H9 (cell line): ENCODE results near the gene ZDHHC16. TPM values are rescaled to one million over a fixed set of nuclear protein-coding genes. Genes with fewer than 3 reads are reported as not detected.

Source experiments
- DNase-seq: peaks from one replicate; pipeline ENCODE4 v3.0.0-alpha.2; 2017
- H2AFZ ChIP-seq: one replicate; pipeline ENCODE4 v1.6.1; 2013; ENCODE audit warnings: mild to moderate bottlenecking, low read length, control low read depth, moderate library complexity
- H2AK5ac ChIP-seq: 2 replicates; pipeline ENCODE4 v1.6.1; 2013; ENCODE audit warnings: low read length, control low read depth, mixed read lengths; ENCODE audit not compliant: insufficient read length
- H2BK120ac ChIP-seq: one replicate; pipeline ENCODE4 v1.6.1; 2013; ENCODE audit warnings: low read depth, mild to moderate bottlenecking, low read length, control low read depth, inconsistent platforms; ENCODE audit not compliant: poor library complexity, severe bottlenecking
- H2BK12ac ChIP-seq: 2 replicates; pipeline ENCODE4 v1.6.1; 2013; ENCODE audit warnings: low read length, control low read depth, mixed read lengths, low read depth; ENCODE audit not compliant: insufficient read length
- H2BK15ac ChIP-seq: 2 replicates; pipeline ENCODE4 v1.6.1; 2013; ENCODE audit warnings: low read depth, low read length, control low read depth
- H2BK20ac ChIP-seq: one replicate; pipeline ENCODE4 v1.6.1; 2013; ENCODE audit warnings: low read depth, mild to moderate bottlenecking, low read length, control low read depth, inconsistent platforms; ENCODE audit not compliant: poor library complexity, severe bottlenecking
- H2BK5ac ChIP-seq: 2 replicates; pipeline ENCODE4 v1.6.1; 2013; ENCODE audit warnings: low read length, control low read depth, mixed read lengths; ENCODE audit not compliant: insufficient read length
- H3K14ac ChIP-seq: 2 replicates; pipeline ENCODE4 v1.6.1; 2013; ENCODE audit warnings: low read length, control low read depth; ENCODE audit not compliant: insufficient read depth
- H3K18ac ChIP-seq: 2 replicates; pipeline ENCODE4 v1.6.1; 2013; ENCODE audit warnings: low read depth, mild to moderate bottlenecking, mixed read lengths, low read length, control low read depth; ENCODE audit not compliant: insufficient read length
- H3K23ac ChIP-seq: 2 replicates; pipeline ENCODE4 v1.6.1; 2013; ENCODE audit warnings: low read length, control low read depth, mixed read lengths, low read depth; ENCODE audit not compliant: insufficient read length
- H3K23me2 ChIP-seq: 2 replicates; pipeline ENCODE4 v1.6.1; 2013; ENCODE audit warnings: low read depth, mild to moderate bottlenecking, mixed read lengths, low read length, control low read depth; ENCODE audit not compliant: insufficient read length, poor library complexity, severe bottlenecking
- H3K27ac ChIP-seq: 2 replicates; pipeline ENCODE4 v1.5.1; 2013; ENCODE audit warnings: low read length, control low read depth, mixed read lengths, low read depth; ENCODE audit not compliant: insufficient read length
- H3K27me3 ChIP-seq: 2 replicates; pipeline ENCODE4 v1.6.1; 2013; ENCODE audit warnings: low read length, control low read depth, inconsistent platforms; ENCODE audit not compliant: insufficient read depth
- H3K4ac ChIP-seq: 2 replicates; pipeline ENCODE4 v1.6.1; 2013; ENCODE audit warnings: low read depth, mild to moderate bottlenecking, control low read depth, inconsistent platforms, low read length, moderate library complexity
- H3K4me1 ChIP-seq: 2 replicates; pipeline ENCODE4 v1.6.1; 2013; ENCODE audit warnings: low read length, control low read depth, inconsistent platforms; ENCODE audit not compliant: insufficient read depth
- H3K4me2 ChIP-seq: 2 replicates; pipeline ENCODE4 v1.6.1; 2013; ENCODE audit warnings: low read length, control low read depth, mixed read lengths; ENCODE audit not compliant: insufficient read length, insufficient read depth
- H3K56ac ChIP-seq: 2 replicates; pipeline ENCODE4 v1.6.1; 2013; ENCODE audit warnings: low read depth, mild to moderate bottlenecking, mixed read lengths, low read length, control low read depth; ENCODE audit not compliant: insufficient read length
- H3K79me1 ChIP-seq: 2 replicates; pipeline ENCODE4 v1.6.1; 2013; ENCODE audit warnings: low read depth, mild to moderate bottlenecking, moderate library complexity, low read length, control low read depth, inconsistent platforms; ENCODE audit not compliant: insufficient read depth, poor library complexity, severe bottlenecking
- H3K79me2 ChIP-seq: 2 replicates; pipeline ENCODE4 v1.6.1; 2013; ENCODE audit warnings: low read length, control low read depth, inconsistent platforms; ENCODE audit not compliant: insufficient read depth
- H3K9ac ChIP-seq: 2 replicates; pipeline ENCODE4 v1.6.1; 2013; ENCODE audit warnings: low read length, control low read depth, mixed read lengths; ENCODE audit not compliant: insufficient read length; ENCODE audit errors: extremely low read depth
- H3K9me3 ChIP-seq: one replicate; pipeline ENCODE4 v1.6.1; 2013; ENCODE audit warnings: low read depth, low read length, inconsistent platforms; ENCODE audit not compliant: control insufficient read depth
- H3T11ph ChIP-seq: one replicate; pipeline ENCODE4 v1.6.1; 2013; ENCODE audit warnings: mild to moderate bottlenecking, low read length, control low read depth, inconsistent platforms
- H4K20me1 ChIP-seq: one replicate; pipeline ENCODE4 v1.6.1; 2013; ENCODE audit not compliant: control insufficient read depth, insufficient read length, insufficient read depth
- H4K5ac ChIP-seq: 2 replicates; pipeline ENCODE4 v1.6.1; 2013; ENCODE audit warnings: low read depth, mild to moderate bottlenecking, mixed read lengths, low read length, control low read depth; ENCODE audit not compliant: insufficient read length
- H4K8ac ChIP-seq: replicated peaks from 2 replicates; pipeline ENCODE4 v1.6.1; 2013; ENCODE audit warnings: low read length, control low read depth, mixed read lengths, low read depth; ENCODE audit not compliant: insufficient read length
- H4K91ac ChIP-seq: 2 replicates; pipeline ENCODE4 v1.6.1; 2013; ENCODE audit warnings: low read depth, mild to moderate bottlenecking, moderate library complexity, mixed read lengths, low read length, control low read depth; ENCODE audit not compliant: insufficient read length
- H3K27ac Mint-ChIP-seq, 3 experiments: 2 replicates in 2 of 3; 3 replicates in 1 of 3; pipeline ENCODE4 v1.8.0; 2020 to 2021; ENCODE audit warnings: mixed read lengths in 3 of 3, mild to moderate bottlenecking in 1 of 3, moderate library complexity in 1 of 3
- H3K27me3 Mint-ChIP-seq: 2 replicates; pipeline ENCODE4 v1.8.0; 2021; ENCODE audit warnings: low read depth, mild to moderate bottlenecking, moderate library complexity, mixed read lengths
- H3K36me3 Mint-ChIP-seq, 3 experiments: 2 replicates in 2 of 3; 3 replicates in 1 of 3; pipeline ENCODE4 v1.8.0; 2020 to 2021; ENCODE audit warnings: low read depth in 3 of 3, mixed read lengths in 3 of 3; ENCODE audit not compliant: insufficient read depth in 1 of 3
- H3K4me1 Mint-ChIP-seq, 2 experiments: 2 replicates each; pipeline ENCODE4 v1.8.0; 2020; ENCODE audit warnings: mixed read lengths in 2 of 2
- H3K4me3 Mint-ChIP-seq, 2 experiments: 2 replicates in 1 of 2; 3 replicates in 1 of 2; pipeline ENCODE4 v1.8.0; 2020 to 2021; ENCODE audit warnings: mild to moderate bottlenecking in 2 of 2, mixed read lengths in 2 of 2, moderate library complexity in 1 of 2
- H3K9me3 Mint-ChIP-seq, 2 experiments: 2 replicates in 1 of 2; 3 replicates in 1 of 2; pipeline ENCODE4 v1.8.0; 2020; ENCODE audit warnings: mild to moderate bottlenecking in 2 of 2, mixed read lengths in 2 of 2, moderate library complexity in 1 of 2
- WGBS: extraction: QIAGEN DNeasy Blood & Tissue Kit; methylation state at CpG from one replicate; pipeline ENCODE4 v1.1.7; 2013; ENCODE audit warnings: missing lambda C conversion rate, low lambda C conversion rate, mixed read lengths; ENCODE audit not compliant: insufficient read length; ENCODE audit errors: extremely low coverage; 5-methylcytosine and 5-hydroxymethylcytosine counted together
- total RNA-seq: library from RNA; stranded (reverse); gene quantifications from 2 replicates; pipeline ENCODE4 v1.2.1, GENCODE V29; 2021
- TF ChIP-seq, protein P1 (sequence below): fragments of 200-600 bp; sonication (generic); conservative IDR thresholded peaks from 3 replicates; pipeline ENCODE4 v1.8.0; 2021; ENCODE audit warnings: antibody characterized with exemption, mild to moderate bottlenecking

ZDHHC16 gene
- total RNA-seq, 1 experiment from 2014 or later, result 45.4 TPM

- H3K18ac ChIP-seq, result no peak overlapping the region
- no peak overlapping the region for H3K4ac ChIP-seq
- no peak overlapping the region for H3K56ac ChIP-seq
- peaks cover 22 to 51% (median 51%) of the 10 kb centered on the region in 3 experiments; a peak in 6 of 7 replicates for H3K36me3 Mint-ChIP-seq
- H2BK120ac ChIP-seq, result no peak overlapping the region
- H3K23me2 ChIP-seq, result peaks cover 9% of the 10 kb centered on the region
- no peak overlapping the region for H3K23ac ChIP-seq
- H2AFZ ChIP-seq, result no peak overlapping the region
- no peak overlapping the region for H3T11ph ChIP-seq
- H3K4me1 Mint-ChIP-seq, result peaks cover 11 to 15% of the 10 kb centered on the region in 2 experiments
- H3K14ac ChIP-seq, result no peak overlapping the region
- H3K79me1 ChIP-seq, result no peaks in the 10 kb centered on the region
- H3K27me3 ChIP-seq, result no peaks in the 10 kb centered on the region; the same call in 1 of the 2 replicates
- WGBS, result no CpG with 5 or more reads among the region's 2 CpGs
- H2BK15ac ChIP-seq, result no peak overlapping the region
- no peak overlapping the region; a peak in 1 of 7 replicates for H3K27ac Mint-ChIP-seq
- no peak overlapping the region for H3K9ac ChIP-seq
- H3K9me3 ChIP-seq, result no peaks in the 10 kb centered on the region
- H2AK5ac ChIP-seq, result no peak overlapping the region
- no peak overlapping the region for H4K8ac ChIP-seq
- peaks cover 5% of the 10 kb centered on the region; the same call in 1 of the 2 replicates for H3K79me2 ChIP-seq
- TF ChIP-seq, protein P1, sequence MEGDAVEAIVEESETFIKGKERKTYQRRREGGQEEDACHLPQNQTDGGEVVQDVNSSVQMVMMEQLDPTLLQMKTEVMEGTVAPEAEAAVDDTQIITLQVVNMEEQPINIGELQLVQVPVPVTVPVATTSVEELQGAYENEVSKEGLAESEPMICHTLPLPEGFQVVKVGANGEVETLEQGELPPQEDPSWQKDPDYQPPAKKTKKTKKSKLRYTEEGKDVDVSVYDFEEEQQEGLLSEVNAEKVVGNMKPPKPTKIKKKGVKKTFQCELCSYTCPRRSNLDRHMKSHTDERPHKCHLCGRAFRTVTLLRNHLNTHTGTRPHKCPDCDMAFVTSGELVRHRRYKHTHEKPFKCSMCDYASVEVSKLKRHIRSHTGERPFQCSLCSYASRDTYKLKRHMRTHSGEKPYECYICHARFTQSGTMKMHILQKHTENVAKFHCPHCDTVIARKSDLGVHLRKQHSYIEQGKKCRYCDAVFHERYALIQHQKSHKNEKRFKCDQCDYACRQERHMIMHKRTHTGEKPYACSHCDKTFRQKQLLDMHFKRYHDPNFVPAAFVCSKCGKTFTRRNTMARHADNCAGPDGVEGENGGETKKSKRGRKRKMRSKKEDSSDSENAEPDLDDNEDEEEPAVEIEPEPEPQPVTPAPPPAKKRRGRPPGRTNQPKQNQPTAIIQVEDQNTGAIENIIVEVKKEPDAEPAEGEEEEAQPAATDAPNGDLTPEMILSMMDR, result no peak
- no peak overlapping the region for H2BK5ac ChIP-seq
- H3K4me2 ChIP-seq, result no peak overlapping the region
- H4K91ac ChIP-seq, result no peak overlapping the region
- no peak overlapping the region; a peak in 1 of 5 replicates for H3K4me3 Mint-ChIP-seq
- H2BK20ac ChIP-seq, result no peak overlapping the region
- peaks cover 2% of the 10 kb centered on the region; the same call in 1 of the 2 replicates for H3K27me3 Mint-ChIP-seq
- H3K4me1 ChIP-seq, result peaks cover 3% of the 10 kb centered on the region; the same call in 1 of the 2 replicates
- H3K27ac ChIP-seq, result no peak overlapping the region
- H2BK12ac ChIP-seq, result no peak overlapping the region
- no peak overlapping the region for H4K5ac ChIP-seq
- DNase-seq, result no peak
- H4K20me1 ChIP-seq, result peaks cover 2% of the 10 kb centered on the region
- no peaks in the 10 kb centered on the region for H3K9me3 Mint-ChIP-seq
These were observed 4.9 kb downstream of the ZDHHC16 start for GRCh38 chr10:97450828-97451227.
